PC-3 (cell line): ENCODE measurements around the gene FAM219B. TPM values are rescaled to one million over a fixed set of nuclear protein-coding genes. Genes with fewer than 3 reads are reported as not detected.

Experiments
- ATAC-seq: fragments of 200-7000 bp; cut with Tn5 transposase; 2 replicates; pipeline ENCODE4 v1.9.1; 2020; ENCODE audit warnings: mild to moderate bottlenecking, moderate library complexity
- BruUV-seq: library from RNA; stranded (reverse); fragments of 400-500 nt; replicated peaks from 2 replicates; lab custom pipeline; 2021; lab: Mats Ljungman, UMichigan
- CTCF ChIA-PET: fragments of 300-600 bp; sonication (Branson Sonifier 250); formaldehyde crosslinking; loops from one replicate; lab custom pipeline; 2022; ENCODE audit warnings: antibody characterized with exemption; lab: Charles Lee
- POLR2A ChIA-PET: fragments of 300-600 bp; sonication (Branson Sonifier 250); formaldehyde crosslinking; loops from one replicate; lab custom pipeline; 2022; ENCODE audit warnings: antibody characterized with exemption; ENCODE audit not compliant: unreplicated experiment; lab: Charles Lee
- DNase-seq: peaks from one replicate; pipeline ENCODE4 v3.0.0-alpha.2; 2015
- H2AFZ ChIP-seq: fragments of 300-600 bp; sonication (generic); 2 replicates; pipeline ENCODE4 v1.6.0; 2016; ENCODE audit warnings: antibody characterized with exemption, low read length
- H3F3A ChIP-seq: fragments of 300-600 bp; sonication (generic); one replicate; pipeline ENCODE4 v1.6.0; 2017; ENCODE audit warnings: antibody characterized with exemption, low read length, control low read depth, mild to moderate bottlenecking; ENCODE audit not compliant: unreplicated experiment
- H3K27ac ChIP-seq: fragments of 300-600 bp; sonication (generic); 2 replicates; pipeline ENCODE4 v1.5.1; 2016; ENCODE audit warnings: mild to moderate bottlenecking, low read length
- H3K27me3 ChIP-seq: fragments of 300-600 bp; sonication (generic); 2 replicates; pipeline ENCODE4 v1.6.1; 2016; ENCODE audit warnings: low read length, mixed read lengths
- H3K36me3 ChIP-seq: fragments of 300-600 bp; sonication (generic); 2 replicates; pipeline ENCODE4 v1.6.1; 2016; ENCODE audit warnings: low read depth, mixed run types, low read length, mixed read lengths
- H3K4me1 ChIP-seq: fragments of 300-600 bp; sonication (generic); 2 replicates; pipeline ENCODE4 v1.5.1; 2016; ENCODE audit warnings: low read length; ENCODE audit not compliant: insufficient read depth
- H3K4me2 ChIP-seq: fragments of 300-600 bp; sonication (generic); 2 replicates; pipeline ENCODE4 v1.6.0; 2016; ENCODE audit warnings: low read length
- H3K4me3 ChIP-seq: fragments of 300-600 bp; sonication (generic); 2 replicates; pipeline ENCODE4 v1.5.1; 2016; ENCODE audit warnings: mild to moderate bottlenecking, low read length, mixed read lengths
- H3K79me2 ChIP-seq: fragments of 300-600 bp; sonication (generic); 2 replicates; pipeline ENCODE4 v1.6.1; 2017; ENCODE audit warnings: low read length, mixed read lengths
- H3K9ac ChIP-seq: fragments of 300-600 bp; sonication (generic); 2 replicates; pipeline ENCODE4 v1.6.0; 2016; ENCODE audit warnings: mild to moderate bottlenecking, low read length
- H3K9me2 ChIP-seq: fragments of 300-600 bp; sonication (generic); replicated peaks from 2 replicates; pipeline ENCODE4 v1.6.1; 2016; ENCODE audit warnings: mixed run types, low read length, mixed read lengths
- H3K9me3 ChIP-seq: fragments of 300-600 bp; sonication (generic); 2 replicates; pipeline ENCODE4 v1.6.1; 2016; ENCODE audit warnings: low read length, mixed read lengths
- H4K20me1 ChIP-seq: fragments of 300-600 bp; sonication (generic); 2 replicates; pipeline ENCODE4 v1.6.1; 2016; ENCODE audit warnings: low read length, mixed read lengths
- EZH2 ChIP-seq: fragments of 300-600 bp; sonication (generic); IDR thresholded peaks from one replicate; pipeline ENCODE4 v1.6.1; 2017; ENCODE audit warnings: antibody characterized with exemption, mild to moderate bottlenecking, low read length; ENCODE audit not compliant: unreplicated experiment
- EZH2phosphoT487 ChIP-seq: fragments of 300-600 bp; sonication (generic); IDR thresholded peaks from 2 replicates; pipeline ENCODE4 v1.6.1; 2018; ENCODE audit warnings: mild to moderate bottlenecking, antibody characterized with exemption, low read length, borderline replicate concordance
- intact Hi-C: fragments of 100-400 bp; cut with micrococcal nuclease; formaldehyde crosslinking; loops from 2 replicates; pipeline ENCODE4 v1.9.0; 2023
- total RNA-seq: library from RNA; depleted of rRNA; stranded (reverse); fragments of >200 nt; gene quantifications from 2 replicates; pipeline ENCODE4 v1.2.3, GENCODE V29; 2014
- TF ChIP-seq, protein P1 (sequence below): fragments of 300-600 bp; sonication (generic); conservative IDR thresholded peaks from 2 replicates; pipeline ENCODE4 v1.5.1; 2017; ENCODE audit warnings: antibody characterized with exemption, low read depth, mild to moderate bottlenecking, low read length

Gene FAM219B
- total RNA-seq, 1 experiment from 2014 or later, result 23.8 TPM

- Histone ChIP-seq H2AFZ (no peak overlapping the region), H3K4me1 (peaks cover 35% of the 10 kb centered on the region), H3K27me3 (no peaks in the 10 kb centered on the region), H3F3A (no peaks in the 10 kb centered on the region), H3K9me3 (no peaks in the 10 kb centered on the region), H3K27ac (peak overlapping the region; percentile 40), H3K9ac (no peak overlapping the region), H3K79me2 (peaks cover 72% of the 10 kb centered on the region), H4K20me1 (peaks cover 10% of the 10 kb centered on the region; the same call in 1 of the 2 replicates), H3K9me2 (no peaks in the 10 kb centered on the region), H3K36me3 (0 out of 2 replicates have a peak, but pooled peaks cover 3% of the 10 kb centered on the region), H3K4me3 (no peak overlapping the region), H3K4me2 (peak overlapping the region; percentile 43; the same call in 1 of the 2 replicates)
- ChIA-PET CTCF (no interaction called here), POLR2A (no interaction called here)
- intact Hi-C loops, result no loop called here
- DNase-seq (peak; percentile 74), ATAC-seq (peak; percentile 75)
- no peak for TF ChIP-seq EZH2phosphoT487
- TF ChIP-seq, protein P1, sequence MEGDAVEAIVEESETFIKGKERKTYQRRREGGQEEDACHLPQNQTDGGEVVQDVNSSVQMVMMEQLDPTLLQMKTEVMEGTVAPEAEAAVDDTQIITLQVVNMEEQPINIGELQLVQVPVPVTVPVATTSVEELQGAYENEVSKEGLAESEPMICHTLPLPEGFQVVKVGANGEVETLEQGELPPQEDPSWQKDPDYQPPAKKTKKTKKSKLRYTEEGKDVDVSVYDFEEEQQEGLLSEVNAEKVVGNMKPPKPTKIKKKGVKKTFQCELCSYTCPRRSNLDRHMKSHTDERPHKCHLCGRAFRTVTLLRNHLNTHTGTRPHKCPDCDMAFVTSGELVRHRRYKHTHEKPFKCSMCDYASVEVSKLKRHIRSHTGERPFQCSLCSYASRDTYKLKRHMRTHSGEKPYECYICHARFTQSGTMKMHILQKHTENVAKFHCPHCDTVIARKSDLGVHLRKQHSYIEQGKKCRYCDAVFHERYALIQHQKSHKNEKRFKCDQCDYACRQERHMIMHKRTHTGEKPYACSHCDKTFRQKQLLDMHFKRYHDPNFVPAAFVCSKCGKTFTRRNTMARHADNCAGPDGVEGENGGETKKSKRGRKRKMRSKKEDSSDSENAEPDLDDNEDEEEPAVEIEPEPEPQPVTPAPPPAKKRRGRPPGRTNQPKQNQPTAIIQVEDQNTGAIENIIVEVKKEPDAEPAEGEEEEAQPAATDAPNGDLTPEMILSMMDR, result no peak
- no peak for TF ChIP-seq EZH2
- no TSS peak for BruUV-seq
These were observed 40.6 kb downstream of the FAM219B start for GRCh38 chr15:74866090-74866489.

DNA sequence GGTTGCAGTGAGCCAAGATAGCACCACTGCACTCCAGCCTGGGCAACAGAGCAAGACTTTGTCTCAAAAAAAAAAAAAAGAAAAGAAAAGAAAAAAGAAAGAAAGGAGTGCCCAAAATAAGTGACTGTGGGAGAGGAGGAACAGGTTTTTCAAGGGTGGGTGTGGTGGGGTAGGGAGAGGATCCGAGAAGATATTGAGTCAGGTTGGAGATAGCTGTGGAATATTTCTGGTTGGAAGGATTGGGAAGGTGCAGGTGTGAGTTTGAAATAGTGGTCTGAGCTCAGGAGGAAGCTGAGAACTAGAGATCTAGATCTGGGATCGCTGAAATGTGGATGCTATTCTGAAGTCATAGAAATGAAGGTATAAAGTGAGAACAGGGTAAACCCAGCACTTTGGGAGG is 41.3 kb downstream of the FAM219B start:
- Histone ChIP-seq H3K79me2 (peaks cover 65% of the 10 kb centered on the region), H3K4me2 (peak overlapping the region; percentile 43), H3K9me3 (no peaks in the 10 kb centered on the region), H3K4me3 (peak overlapping the region; percentile 11; the same call in 1 of the 2 replicates), H3K4me1 (peaks cover 35% of the 10 kb centered on the region), H3F3A (no peaks in the 10 kb centered on the region), H3K9ac (no peak overlapping the region), H3K27me3 (no peaks in the 10 kb centered on the region), H4K20me1 (peaks cover 10% of the 10 kb centered on the region; the same call in 1 of the 2 replicates), H3K9me2 (no peaks in the 10 kb centered on the region), H3K36me3 (0 out of 2 replicates have a peak, but pooled peaks cover 3% of the 10 kb centered on the region), H2AFZ (no peak overlapping the region), H3K27ac (peak overlapping the region; percentile 13; the same call in 1 of the 2 replicates)
- intact Hi-C loops, result no loop called here
- ATAC-seq (no peak), DNase-seq (peak; percentile 52)
- ChIA-PET CTCF (no interaction called here), POLR2A (interaction anchor here (0.7 kb wide), 1 partner anchor 577 kb away, joined by 7 read pairs; no protein-coding TSS in a partner anchor)
- TF ChIP-seq EZH2phosphoT487 (no peak), EZH2 (no peak)
- TF ChIP-seq, protein P1, result no peak
- no TSS peak for BruUV-seq

- TF ChIP-seq EZH2phosphoT487 (no peak), EZH2 (no peak)
- TF ChIP-seq, protein P1, result no peak
- CTCF ChIA-PET, result interaction anchor here (0.5 kb wide), 1 partner anchor 37 kb away, joined by 3 read pairs; no protein-coding TSS in a partner anchor
- DNase-seq (no peak), ATAC-seq (no peak)
- BruUV-seq, result no TSS peak
- Histone ChIP-seq H3K36me3 (0 out of 2 replicates have a peak, but pooled peaks cover 3% of the 10 kb centered on the region), H3K27ac (no peak overlapping the region), H3K27me3 (no peaks in the 10 kb centered on the region), H3K4me1 (peaks cover 35% of the 10 kb centered on the region), H4K20me1 (peaks cover 2% of the 10 kb centered on the region; the same call in 1 of the 2 replicates), H3K4me2 (no peak overlapping the region), H2AFZ (no peak overlapping the region), H3K4me3 (no peak overlapping the region), H3K9me3 (no peaks in the 10 kb centered on the region), H3K9ac (no peak overlapping the region), H3F3A (no peaks in the 10 kb centered on the region), H3K9me2 (no peaks in the 10 kb centered on the region), H3K79me2 (peaks cover 62% of the 10 kb centered on the region)
- intact Hi-C loops, result no loop called here
- POLR2A ChIA-PET, result no interaction called here
These were observed 42.4 kb downstream of the FAM219B start for GRCh38 chr15:74864296-74864695.
